DND-41 (cell line): ENCODE measurements around the gene SIL1.
"Not testable (repeated sequence)": the region's sequence is repeated elsewhere in the genome, so short reads cannot be mapped to it uniquely, and the experiment has no call there.

ENCODE experiments used
- ATAC-seq: fragments of 200-7000 bp; cut with Tn5 transposase; 3 replicates; pipeline ENCODE4 v1.9.1; 2021; ENCODE audit warnings: low read depth; ENCODE audit not compliant: insufficient read depth
- DNase-seq: peaks from one replicate; pipeline ENCODE4 v3.0.0-alpha.2; 2020
- H2AFZ ChIP-seq: 2 replicates; pipeline ENCODE4 v1.6.0; 2012; ENCODE audit warnings: low read depth, low read length
- H3K27ac ChIP-seq: 2 replicates; pipeline ENCODE4 v1.5.1; 2012; ENCODE audit warnings: low read length, inconsistent platforms
- H3K27me3 ChIP-seq: fragments of 200-600 bp; sonication (generic); 2 replicates; pipeline ENCODE4 v1.6.0; 2012; ENCODE audit warnings: low read length, mild to moderate bottlenecking, inconsistent platforms; ENCODE audit not compliant: insufficient read depth, poor library complexity
- H3K36me3 ChIP-seq: 2 replicates; pipeline ENCODE4 v1.5.1; 2012; ENCODE audit warnings: low read length, inconsistent platforms; ENCODE audit not compliant: insufficient read depth
- H3K4me1 ChIP-seq: 2 replicates; pipeline ENCODE4 v1.5.1; 2012; ENCODE audit warnings: mild to moderate bottlenecking, low read length; ENCODE audit not compliant: insufficient read depth
- H3K4me2 ChIP-seq: 2 replicates; pipeline ENCODE4 v1.6.0; 2012; ENCODE audit warnings: mild to moderate bottlenecking, moderate library complexity, low read length, inconsistent platforms; ENCODE audit not compliant: insufficient read depth
- H3K4me3 ChIP-seq, 2 experiments: fragments of 200-600 bp in 1 of 2; shearing (Covaris generic) in 1 of 2; 2 replicates each; pipeline ENCODE4 v1.5.1; 2012 to 2016; ENCODE audit warnings: inconsistent platforms in 2 of 2, low read length in 2 of 2, mild to moderate bottlenecking in 2 of 2, low read depth in 1 of 2, moderate library complexity in 1 of 2
- H3K79me2 ChIP-seq: 2 replicates; pipeline ENCODE4 v1.6.0; 2012; ENCODE audit warnings: low read length, inconsistent platforms; ENCODE audit not compliant: insufficient read depth
- H3K9ac ChIP-seq: 2 replicates; pipeline ENCODE4 v1.6.0; 2012; ENCODE audit warnings: low read depth, mild to moderate bottlenecking, inconsistent platforms, low read length, moderate library complexity
- H3K9me3 ChIP-seq: 2 replicates; pipeline ENCODE4 v1.5.1; 2012; ENCODE audit warnings: low read length, moderate library complexity, mild to moderate bottlenecking, inconsistent platforms; ENCODE audit not compliant: insufficient read depth, severe bottlenecking
- H4K20me1 ChIP-seq: 2 replicates; pipeline ENCODE4 v1.6.0; 2012; ENCODE audit warnings: low read length; ENCODE audit not compliant: insufficient read depth
- EZH2 ChIP-seq: IDR thresholded peaks from 3 replicates; pipeline ENCODE4 v1.6.1; 2012; ENCODE audit warnings: borderline replicate concordance, low read depth, mild to moderate bottlenecking, moderate library complexity, low read length, inconsistent platforms; ENCODE audit not compliant: severe bottlenecking
- TF ChIP-seq, protein P1 (sequence below): IDR thresholded peaks from 2 replicates; pipeline ENCODE4 v1.5.1; 2012; ENCODE audit warnings: borderline replicate concordance, low read length, moderate library complexity, mild to moderate bottlenecking; ENCODE audit not compliant: poor library complexity, severe bottlenecking; ENCODE audit errors: extremely low read depth

Gene SIL1

DNA sequence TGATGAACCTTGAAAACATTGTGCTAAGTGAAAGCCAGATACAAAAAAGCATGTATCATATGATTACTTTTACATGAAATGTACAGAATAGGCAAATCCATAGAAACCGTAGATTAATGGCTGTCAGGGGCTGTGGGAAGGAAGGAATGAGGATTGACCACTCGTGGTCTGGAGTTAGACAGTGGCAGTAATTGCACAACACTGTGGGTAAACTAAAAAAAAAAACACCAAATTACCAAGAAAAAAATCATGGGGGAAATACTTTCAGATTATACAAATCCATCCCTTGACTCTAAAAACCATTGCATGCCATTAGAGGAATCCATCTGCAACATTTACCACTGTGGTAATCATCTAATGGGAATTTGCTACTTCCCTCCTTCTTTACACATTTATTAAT is 140.0 kb downstream of the SIL1 start:
- H3K4me3 ChIP-seq = no peak overlapping the region
- no peaks in the 10 kb centered on the region for H3K4me1 ChIP-seq
- H3K36me3 ChIP-seq = no peaks in the 10 kb centered on the region
- H3K27me3 ChIP-seq = no peaks in the 10 kb centered on the region
- DNase-seq (no peak), ATAC-seq (no peak)
- H2AFZ ChIP-seq = no peak overlapping the region
- no peaks in the 10 kb centered on the region for H4K20me1 ChIP-seq
- H3K79me2 ChIP-seq = no peaks in the 10 kb centered on the region
- no peak overlapping the region for H3K4me2 ChIP-seq
- H3K9me3 ChIP-seq = no peaks in the 10 kb centered on the region
- no peak overlapping the region for H3K27ac ChIP-seq
- TF ChIP-seq, protein P1, sequence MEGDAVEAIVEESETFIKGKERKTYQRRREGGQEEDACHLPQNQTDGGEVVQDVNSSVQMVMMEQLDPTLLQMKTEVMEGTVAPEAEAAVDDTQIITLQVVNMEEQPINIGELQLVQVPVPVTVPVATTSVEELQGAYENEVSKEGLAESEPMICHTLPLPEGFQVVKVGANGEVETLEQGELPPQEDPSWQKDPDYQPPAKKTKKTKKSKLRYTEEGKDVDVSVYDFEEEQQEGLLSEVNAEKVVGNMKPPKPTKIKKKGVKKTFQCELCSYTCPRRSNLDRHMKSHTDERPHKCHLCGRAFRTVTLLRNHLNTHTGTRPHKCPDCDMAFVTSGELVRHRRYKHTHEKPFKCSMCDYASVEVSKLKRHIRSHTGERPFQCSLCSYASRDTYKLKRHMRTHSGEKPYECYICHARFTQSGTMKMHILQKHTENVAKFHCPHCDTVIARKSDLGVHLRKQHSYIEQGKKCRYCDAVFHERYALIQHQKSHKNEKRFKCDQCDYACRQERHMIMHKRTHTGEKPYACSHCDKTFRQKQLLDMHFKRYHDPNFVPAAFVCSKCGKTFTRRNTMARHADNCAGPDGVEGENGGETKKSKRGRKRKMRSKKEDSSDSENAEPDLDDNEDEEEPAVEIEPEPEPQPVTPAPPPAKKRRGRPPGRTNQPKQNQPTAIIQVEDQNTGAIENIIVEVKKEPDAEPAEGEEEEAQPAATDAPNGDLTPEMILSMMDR = no peak
- TF ChIP-seq EZH2 = no peak
- H3K9ac ChIP-seq = no peak overlapping the region

DNA sequence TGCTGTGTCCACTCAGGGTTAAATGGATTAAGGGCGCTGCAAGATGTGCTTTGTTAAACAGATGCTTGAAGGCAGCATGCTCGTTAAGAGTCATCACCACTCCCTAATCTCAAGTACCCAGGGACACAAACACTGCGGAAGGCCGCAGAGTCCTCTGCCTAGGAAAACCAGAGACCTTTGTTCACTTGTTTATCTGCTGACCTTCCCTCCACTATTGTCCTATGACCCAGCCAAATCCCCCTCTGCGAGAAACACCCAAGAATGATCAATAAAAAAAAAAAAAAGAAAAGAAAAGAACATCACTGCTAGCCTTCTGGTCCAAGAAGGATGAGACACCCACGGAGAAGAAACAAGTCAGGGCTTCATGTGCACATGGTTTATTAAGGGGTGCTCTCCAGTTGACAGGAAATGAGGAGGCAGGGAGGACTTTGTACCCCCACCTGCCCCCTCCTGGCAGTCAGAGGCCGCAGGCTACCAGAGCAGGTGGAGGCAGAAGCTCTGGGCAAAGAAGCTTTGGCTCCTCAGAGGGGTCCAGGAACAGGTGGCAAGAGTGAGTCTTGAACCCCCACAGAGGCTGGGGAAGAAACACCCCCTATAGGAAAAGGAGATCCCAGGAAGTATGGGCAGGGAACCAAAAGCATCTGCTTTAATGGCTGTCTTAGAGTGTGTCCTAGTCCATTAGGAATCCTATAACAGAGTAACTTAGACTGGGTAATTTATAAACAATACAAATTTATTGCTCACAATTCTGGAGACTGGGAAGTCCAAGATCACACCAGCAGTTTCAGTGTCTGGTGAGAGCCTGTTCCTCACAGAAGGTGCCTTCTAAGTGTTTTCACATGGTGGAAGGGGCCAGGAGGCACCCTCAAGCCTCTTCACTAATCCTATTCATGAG is 140.9 kb downstream of the SIL1 start:
- not testable (repeated sequence) for H3K9me3 ChIP-seq, H3K4me2 ChIP-seq, ATAC-seq, H4K20me1 ChIP-seq, H3K36me3 ChIP-seq, H3K27ac ChIP-seq, H3K4me3 ChIP-seq, H3K4me1 ChIP-seq, DNase-seq, H3K79me2 ChIP-seq, H3K9ac ChIP-seq, H3K27me3 ChIP-seq, H2AFZ ChIP-seq

DNA sequence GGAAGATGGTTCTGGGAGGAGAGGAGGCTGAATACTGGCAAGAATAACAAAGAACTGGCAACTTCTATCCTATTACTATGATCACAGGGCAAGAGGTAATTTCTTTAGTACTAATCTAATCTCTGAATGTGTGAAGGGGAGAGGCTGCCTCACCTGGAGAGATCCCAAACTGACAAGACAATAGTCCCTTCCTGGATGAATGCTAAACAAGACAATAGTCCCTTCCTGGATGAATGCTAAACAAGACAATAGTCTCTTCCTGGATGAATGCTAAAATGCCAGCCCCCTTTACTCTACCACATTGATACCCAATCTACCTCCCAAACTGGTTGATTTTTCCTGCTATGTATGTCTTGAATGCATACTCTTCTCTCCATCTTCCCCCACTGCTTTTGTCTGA is 145.2 kb downstream of the SIL1 start:
- H3K4me3 ChIP-seq = no peak overlapping the region
- H3K9me3 ChIP-seq = no peaks in the 10 kb centered on the region
- H3K4me1 ChIP-seq = no peaks in the 10 kb centered on the region
- no peak overlapping the region for H2AFZ ChIP-seq
- ATAC-seq = no peak
- no peak overlapping the region for H3K4me2 ChIP-seq
- H3K27me3 ChIP-seq = no peaks in the 10 kb centered on the region
- no peak overlapping the region for H3K9ac ChIP-seq
- H3K27ac ChIP-seq = no peak overlapping the region
- H3K79me2 ChIP-seq = no peaks in the 10 kb centered on the region
- TF ChIP-seq, protein P1 = no peak
- no peak for TF ChIP-seq EZH2
- DNase-seq = no peak
- H3K36me3 ChIP-seq = peaks cover 3% of the 10 kb centered on the region; the same call in 1 of the 2 replicates
- no peaks in the 10 kb centered on the region for H4K20me1 ChIP-seq

DNA sequence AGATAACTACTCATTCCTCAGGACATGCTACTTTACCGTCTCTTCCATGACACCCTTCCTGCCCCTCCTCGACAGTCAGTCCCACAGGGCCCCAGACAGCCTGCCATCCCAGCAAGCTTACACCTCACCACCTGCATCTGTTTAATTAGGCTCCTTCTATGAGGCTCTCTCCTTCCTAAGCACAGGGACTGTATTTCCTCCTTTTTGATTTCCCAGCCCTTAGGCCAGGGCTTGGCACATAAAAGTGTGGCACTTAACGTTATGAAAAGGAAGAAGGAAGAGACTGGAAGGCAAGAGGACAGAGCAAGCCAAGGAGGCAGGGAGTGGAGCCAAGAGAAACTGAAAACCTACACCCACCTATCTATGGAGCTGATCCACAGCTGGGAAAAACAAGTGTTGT is 146.8 kb downstream of the SIL1 start:
- Histone ChIP-seq H2AFZ (no peak overlapping the region), H3K4me3 (no peak overlapping the region), H3K36me3 (peaks cover 6% of the 10 kb centered on the region; the same call in 1 of the 2 replicates), H3K9ac (no peak overlapping the region), H4K20me1 (no peaks in the 10 kb centered on the region), H3K4me2 (no peak overlapping the region), H3K9me3 (no peaks in the 10 kb centered on the region), H3K27me3 (no peaks in the 10 kb centered on the region), H3K79me2 (no peaks in the 10 kb centered on the region), H3K4me1 (no peaks in the 10 kb centered on the region), H3K27ac (no peak overlapping the region)
- DNase-seq (no peak), ATAC-seq (no peak)
- TF ChIP-seq EZH2 = no peak
- TF ChIP-seq, protein P1 = no peak
